Heart left ventricle (tissue), 13 donors: ENCODE results near the gene GPR15.

ENCODE experiments used
- CTCF ChIP-seq, 12 donors: fragments of 200-600 bp; sonication (generic) in 4 of 12; IDR thresholded peaks; one replicate each; pipeline versions ENCODE4 v1.5.0 to v1.8.0; 2018 to 2022; ENCODE audit warnings: antibody characterized with exemption in 12 of 12, mild to moderate bottlenecking in 5 of 12
- POLR2A ChIP-seq, 2 donors: fragments of 450-650 bp; IDR thresholded peaks; one replicate each; pipeline ENCODE4 v1.6.1; 2017; ENCODE audit warnings: antibody characterized with exemption in 2 of 2, mild to moderate bottlenecking in 2 of 2, moderate library complexity in 2 of 2
- donor health status: ischemic (EF 13 %, LVEDD 7.1; RV severe dilation, severe dysfunction).
- donor health status: DM: no; HTN: yes; CAD: no.
- donor health status: DM: no; HTN: no; CAD: no.
- donor health status: ischemic (EF 25% LVEDD 6.9; RV normal size, moderate dysfunction).
- donor health status: ischemic (EF 25% LVEDD 5.7; RV mildly dilated, moderate dysfunction).
- donor health status: ischemic (EF 35%, LVEDD 5.7; RV mildly dilated, moderate dysfunction).
- donor health status: nonischemic (EF 11% LVEDD 7.7; RV severe dilation, severe dysfunction).
- donor health status: DM: yes; HTN: yes; CAD: no.
- donor health status: PGD.
- donor health status: ischemic (EF 29% LVEDD 5.4; RV normal size, mild dysfunction).
- donor health status: nonischemic (EF 23%, LVEDD 6.1; RV moderate dilation, normal function).

GRCh38 chr3:98553753-98554152, 22.0 kb downstream of the GPR15 start:
- no peak for TF ChIP-seq POLR2A (IDR thresholded peaks at IDR 0.05)
- no peak for TF ChIP-seq CTCF (IDR thresholded peaks at IDR 0.05)
